ENCODE data around the gene KIAA1671. TPM values are rescaled to one million over a fixed set of nuclear protein-coding genes. Genes with fewer than 3 reads are reported as not detected.

The KIAA1671 gene
- total and polyA plus RNA-seq, 2 of the 4 experiments (the other 2 are of a cell fraction), result 0.02 TPM; not detected in 1

DNA sequence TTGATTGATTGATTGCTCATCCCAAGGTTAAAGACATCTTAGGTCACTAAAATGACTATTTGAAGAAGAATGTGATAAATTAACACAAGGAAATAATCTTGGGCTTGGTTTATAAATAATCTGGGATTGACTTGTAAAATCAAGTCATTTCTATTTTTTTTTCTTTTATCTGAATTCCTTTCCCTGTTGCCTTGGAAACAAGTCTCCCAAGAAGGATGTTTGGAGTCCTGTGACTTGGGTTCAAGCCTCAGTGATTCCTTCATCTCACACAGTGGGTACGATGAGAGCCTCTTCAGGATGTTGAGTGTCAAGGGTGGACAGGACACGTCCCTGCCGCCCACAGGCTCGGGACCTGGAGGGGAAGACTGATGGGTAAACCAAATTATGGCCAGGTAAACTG lies 149.0 kb downstream of the KIAA1671 start:
- Histone ChIP-seq H3K79me1 (ENCODE audit: low read depth in 1 of 2, low read length in 2 of 2) (no peaks in the 10 kb centered on the region), H3K27ac (ENCODE audit: insufficient read depth, low read length) (no peak overlapping the region), H4K20me1 (ENCODE audit: insufficient read depth, low read length) (no peaks in the 10 kb centered on the region), H3K23ac (ENCODE audit: low read depth, low read length) (no peak overlapping the region), H3K4me2 (ENCODE audit: low read depth, low read length) (no peak overlapping the region), H3K9ac (ENCODE audit: low read depth, low read length) (no peak overlapping the region), H3K56ac (ENCODE audit: extremely low read depth, insufficient read depth, low read length) (no peak overlapping the region), H3K4me1 (ENCODE audit: control insufficient read depth, insufficient read depth, low read length) (no peaks in the 10 kb centered on the region), H2BK15ac (ENCODE audit: low read depth, low read length) (no peak overlapping the region), H2AK9ac (replicated peaks; ENCODE audit: low read depth, low read length, poor library complexity) (no peak overlapping the region), H3K4ac (ENCODE audit: low read depth, low read length) (no peak overlapping the region), H2BK20ac (ENCODE audit: low read depth, low read length) (no peak overlapping the region), H2BK5ac (ENCODE audit: low read depth, low read length, poor library complexity, severe bottlenecking) (no peak overlapping the region), H2AK5ac (ENCODE audit: low read depth, low read length) (no peak overlapping the region), H3K27me3 (ENCODE audit: control insufficient read depth, insufficient read depth, low read length) (no peaks in the 10 kb centered on the region), H3K36me3 (ENCODE audit: control insufficient read depth, insufficient read depth, low read length) (no peaks in the 10 kb centered on the region), H2BK120ac (ENCODE audit: low read depth, low read length) (no peak overlapping the region), H4K91ac (ENCODE audit: insufficient read depth, low read depth, low read length) (no peak overlapping the region), H3K9me3 (ENCODE audit: control insufficient read depth, insufficient read depth, low read length) (no peaks in the 10 kb centered on the region), H3K18ac (ENCODE audit: low read depth, low read length) (no peak overlapping the region), H4K8ac (ENCODE audit: low read depth in 2 of 2, low read length in 2 of 2) (no peak overlapping the region), H3K9me1 (ENCODE audit: insufficient read depth, low read length) (no peaks in the 10 kb centered on the region), H2AFZ (replicated peaks; ENCODE audit: low read length, poor library complexity) (no peak overlapping the region), H3K14ac (replicated peaks; ENCODE audit: low read depth, low read length) (no peak overlapping the region), H4K5ac (ENCODE audit: low read depth, low read length) (no peak overlapping the region), H3K4me3 (ENCODE audit: insufficient read depth, low read depth, low read length) (no peak overlapping the region)
- in situ Hi-C loops (cut with MboI; ENCODE audit: low sequenced_read_pairs) (no loop called here), intact Hi-C loops (cut with micrococcal nuclease) (no loop called here), dilution Hi-C loops (cut with HindIII; ENCODE audit: low sequenced_read_pairs, unreplicated experiment) (no loop called here)
- ChIA-PET CTCF (no interaction called here), POLR2A (ENCODE audit: unreplicated experiment) (no interaction called here)
- WGBS, 2 experiments (ENCODE audit: extremely low coverage in 2 of 2, insufficient read length in 1 of 2), result no CpG with 5 or more reads among the region's 4 CpGs
- DNase-seq, result no peak
- TF ChIP-seq, protein P1, sequence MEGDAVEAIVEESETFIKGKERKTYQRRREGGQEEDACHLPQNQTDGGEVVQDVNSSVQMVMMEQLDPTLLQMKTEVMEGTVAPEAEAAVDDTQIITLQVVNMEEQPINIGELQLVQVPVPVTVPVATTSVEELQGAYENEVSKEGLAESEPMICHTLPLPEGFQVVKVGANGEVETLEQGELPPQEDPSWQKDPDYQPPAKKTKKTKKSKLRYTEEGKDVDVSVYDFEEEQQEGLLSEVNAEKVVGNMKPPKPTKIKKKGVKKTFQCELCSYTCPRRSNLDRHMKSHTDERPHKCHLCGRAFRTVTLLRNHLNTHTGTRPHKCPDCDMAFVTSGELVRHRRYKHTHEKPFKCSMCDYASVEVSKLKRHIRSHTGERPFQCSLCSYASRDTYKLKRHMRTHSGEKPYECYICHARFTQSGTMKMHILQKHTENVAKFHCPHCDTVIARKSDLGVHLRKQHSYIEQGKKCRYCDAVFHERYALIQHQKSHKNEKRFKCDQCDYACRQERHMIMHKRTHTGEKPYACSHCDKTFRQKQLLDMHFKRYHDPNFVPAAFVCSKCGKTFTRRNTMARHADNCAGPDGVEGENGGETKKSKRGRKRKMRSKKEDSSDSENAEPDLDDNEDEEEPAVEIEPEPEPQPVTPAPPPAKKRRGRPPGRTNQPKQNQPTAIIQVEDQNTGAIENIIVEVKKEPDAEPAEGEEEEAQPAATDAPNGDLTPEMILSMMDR (conservative IDR thresholded peaks at IDR 0.05; ENCODE audit: low read depth, low read length), result no peak
- TF ChIP-seq POLR2A (IDR thresholded peaks at IDR 0.05; ENCODE audit: low read depth, low read length) (no peak), RCOR1 (IDR thresholded peaks at IDR 0.05; ENCODE audit: insufficient replicate concordance, low read length) (no peak), SMC3 (IDR thresholded peaks at IDR 0.05; ENCODE audit: low read depth, low read length) (no peak), MXI1 (IDR thresholded peaks at IDR 0.05; ENCODE audit: borderline replicate concordance, low read depth, low read length) (no peak)
- ATAC-seq (ENCODE audit: low read depth), result no peak
- no TSS peak for BruUV-seq (replicated peaks)
